GM19324 (cell line): Measurements from ENCODE around the gene CUX1.
"Not testable (repeated sequence)": the region's sequence is repeated elsewhere in the genome, so short reads cannot be mapped to it uniquely, and the experiment has no call there.

Experiments used
- ATAC-seq: cut with Tn5 transposase; IDR thresholded peaks from one replicate; pipeline ENCODE4 v1.9.1; 2021; ENCODE audit warnings: mild to moderate bottlenecking, moderate library complexity; ENCODE audit not compliant: unreplicated experiment, low FRiP score

Gene CUX1

GRCh38 chr7:102028206-102028826 lies 210.9 kb downstream of the CUX1 start:
- no peak for ATAC-seq

GRCh38 chr7:102029616-102030015 lies 212.2 kb downstream of the CUX1 start:
- no peak for ATAC-seq

- no peak for ATAC-seq
These were observed 213.3 kb downstream of the CUX1 start for GRCh38 chr7:102030696-102031095.

GRCh38 chr7:102036958-102037357 lies 219.5 kb downstream of the CUX1 start:
- ATAC-seq = no peak

- no peak for ATAC-seq
These were observed 222.3 kb downstream of the CUX1 start for GRCh38 chr7:102039706-102040105.

GRCh38 chr7:102040569-102040968 lies 223.1 kb downstream of the CUX1 start:
- ATAC-seq = no peak

- no peak for ATAC-seq
These were observed 224.7 kb downstream of the CUX1 start for GRCh38 chr7:102042016-102042656.

- not testable (repeated sequence) for ATAC-seq
These were observed 225.4 kb downstream of the CUX1 start for GRCh38 chr7:102042796-102043195.

- ATAC-seq = no peak
These were observed 227.2 kb downstream of the CUX1 start for GRCh38 chr7:102044641-102044983.

GRCh38 chr7:102044984-102045673 lies 227.7 kb downstream of the CUX1 start:
- no peak for ATAC-seq

GRCh38 chr7:102045681-102046372 lies 228.4 kb downstream of the CUX1 start:
- ATAC-seq = no peak

GRCh38 chr7:102046373-102047117 lies 229.1 kb downstream of the CUX1 start:
- ATAC-seq = no peak

- ATAC-seq = no peak
These were observed 229.7 kb downstream of the CUX1 start for GRCh38 chr7:102047167-102047566.

GRCh38 chr7:102049765-102050164 lies 232.3 kb downstream of the CUX1 start:
- no peak for ATAC-seq

GRCh38 chr7:102050864-102051460 lies 233.5 kb downstream of the CUX1 start:
- no peak for ATAC-seq

- ATAC-seq = not testable (repeated sequence)
These were observed 234.3 kb downstream of the CUX1 start for GRCh38 chr7:102051736-102052135.

GRCh38 chr7:102054158-102054557 lies 236.7 kb downstream of the CUX1 start:
- ATAC-seq = no peak

- ATAC-seq = no peak
These were observed 238.0 kb downstream of the CUX1 start for GRCh38 chr7:102055181-102055976.

GRCh38 chr7:102059524-102059923 lies 242.1 kb downstream of the CUX1 start:
- ATAC-seq = no peak
